SK-N-SH treated with all-trans-retinoic acid at 6 μM for 48 hours (cell line): ENCODE measurements around the gene GRIN3A.
"Not testable (repeated sequence)": the region's sequence is repeated elsewhere in the genome, so short reads cannot be mapped to it uniquely, and the experiment has no call there.

ENCODE experiments used
- ATAC-seq: fragments of 200-7000 bp; cut with Tn5 transposase; 3 replicates; pipeline ENCODE4 v1.9.1; 2020; ENCODE audit warnings: mild to moderate bottlenecking, moderate library complexity
- ARNTL ChIP-seq: fragments of 450-650 bp; formaldehyde crosslinking; IDR thresholded peaks from 2 replicates; pipeline ENCODE4 v1.5.0; 2020; ENCODE audit warnings: low read depth, mild to moderate bottlenecking, moderate library complexity, borderline replicate concordance
- BACH2 ChIP-seq: fragments of 250-450 bp; sonication (Bioruptor Pico); IDR thresholded peaks from 2 replicates; pipeline ENCODE4 v1.9.0; 2021; ENCODE audit warnings: mild to moderate bottlenecking, borderline replicate concordance
- CREB5 ChIP-seq: fragments of 250-450 bp; sonication (Bioruptor Pico); IDR thresholded peaks from 2 replicates; pipeline ENCODE4 v1.5.1; 2020; ENCODE audit warnings: low read depth, mild to moderate bottlenecking, moderate library complexity
- CSDC2 ChIP-seq: fragments of 250-450 bp; sonication (Bioruptor Pico); IDR thresholded peaks from 2 replicates; pipeline ENCODE4 v1.5.0; 2020; ENCODE audit warnings: mild to moderate bottlenecking, moderate library complexity
- GLIS3 ChIP-seq: fragments of 250-450 bp; sonication (Bioruptor Pico); IDR thresholded peaks from 2 replicates; pipeline ENCODE4 v1.5.0; 2020; ENCODE audit warnings: mild to moderate bottlenecking, moderate library complexity
- ISL1 ChIP-seq: fragments of 250-450 bp; sonication (Bioruptor Pico); IDR thresholded peaks from 2 replicates; pipeline ENCODE4 v2.1.2; 2022; ENCODE audit warnings: mild to moderate bottlenecking, moderate library complexity
- OSR1 ChIP-seq: fragments of 250-450 bp; sonication (Bioruptor Pico); IDR thresholded peaks from 2 replicates; pipeline ENCODE4 v1.8.0; 2022; ENCODE audit warnings: moderate library complexity, mild to moderate bottlenecking, inconsistent platforms
- POU6F1 ChIP-seq: fragments of 250-450 bp; sonication (Bioruptor Pico); IDR thresholded peaks from 2 replicates; pipeline ENCODE4 v1.8.0; 2021; ENCODE audit warnings: low read depth, mild to moderate bottlenecking, moderate library complexity, borderline replicate concordance
- PPARA ChIP-seq: fragments of 250-450 bp; sonication (Bioruptor Pico); IDR thresholded peaks from 2 replicates; pipeline ENCODE4 v1.5.0; 2020; ENCODE audit warnings: mild to moderate bottlenecking, borderline replicate concordance
- RARB ChIP-seq: fragments of 250-450 bp; sonication (Bioruptor Pico); IDR thresholded peaks from 2 replicates; pipeline ENCODE4 v1.8.0; 2021; ENCODE audit warnings: mild to moderate bottlenecking, moderate library complexity
- SNAI2 ChIP-seq: fragments of 250-450 bp; sonication (Bioruptor Pico); IDR thresholded peaks from 2 replicates; pipeline ENCODE4 v1.5.0; 2020; ENCODE audit warnings: mild to moderate bottlenecking, moderate library complexity
- TCF4 ChIP-seq: fragments of 250-450 bp; sonication (Bioruptor Pico); IDR thresholded peaks from 2 replicates; pipeline ENCODE4 v1.8.0; 2021; ENCODE audit warnings: mild to moderate bottlenecking, moderate library complexity, borderline replicate concordance
- TOX ChIP-seq: fragments of 250-450 bp; sonication (Bioruptor Pico); IDR thresholded peaks from 2 replicates; pipeline ENCODE4 v1.8.0; 2021; ENCODE audit warnings: mild to moderate bottlenecking, moderate library complexity, borderline replicate concordance
- TSHZ2 ChIP-seq: fragments of 250-450 bp; sonication (Bioruptor Pico); IDR thresholded peaks from 2 replicates; pipeline ENCODE4 v1.5.0; 2020; ENCODE audit warnings: mild to moderate bottlenecking, moderate library complexity
- ZC3H10 ChIP-seq: fragments of 250-450 bp; sonication (Bioruptor Pico); IDR thresholded peaks from 2 replicates; pipeline ENCODE4 v1.5.1; 2021; ENCODE audit warnings: mild to moderate bottlenecking, moderate library complexity
- ZFP3 ChIP-seq: fragments of 250-450 bp; sonication (Bioruptor Pico); IDR thresholded peaks from 2 replicates; pipeline ENCODE4 v1.5.0; 2020; ENCODE audit warnings: mild to moderate bottlenecking, moderate library complexity
- ZNF565 ChIP-seq: fragments of 450-650 bp; formaldehyde crosslinking; conservative IDR thresholded peaks from 2 replicates; pipeline ENCODE4 v1.5.0; 2020; ENCODE audit warnings: low read depth, mild to moderate bottlenecking, moderate library complexity

Gene GRIN3A

GRCh38 chr9:101731429-101731828 is 7.0 kb downstream of the GRIN3A start:
- TF ChIP-seq CREB5 (CRISPR knock-in tag) (no peak), OSR1 (no peak), ZC3H10 (CRISPR knock-in tag) (no peak), CSDC2 (CRISPR knock-in tag) (no peak), ZFP3 (CRISPR knock-in tag) (no peak), PPARA (CRISPR knock-in tag) (no peak), GLIS3 (no peak), ARNTL (CRISPR knock-in tag) (no peak), TOX (CRISPR knock-in tag) (no peak), TSHZ2 (CRISPR knock-in tag) (no peak)
- no peak for ATAC-seq

GRCh38 chr9:101727612-101728524 is 10.6 kb downstream of the GRIN3A start:
- no peak for TF ChIP-seq RARB (CRISPR knock-in tag)
- no peak for TF ChIP-seq CSDC2 (CRISPR knock-in tag)
- TF ChIP-seq BACH2, result no peak
- no peak for TF ChIP-seq TCF4
- TF ChIP-seq SNAI2 (CRISPR knock-in tag), result no peak
- TF ChIP-seq POU6F1 (CRISPR knock-in tag), result no peak
- no peak for TF ChIP-seq ISL1
- TF ChIP-seq ZNF565 (CRISPR knock-in tag), result no peak
- ATAC-seq, result peak; percentile 80

GRCh38 chr9:101724271-101724670 is 14.2 kb downstream of the GRIN3A start:
- not testable (repeated sequence) for ATAC-seq

GRCh38 chr9:101718192-101718591 is 20.3 kb downstream of the GRIN3A start:
- TF ChIP-seq POU6F1 (CRISPR knock-in tag) (no peak), ARNTL (CRISPR knock-in tag) (no peak), TSHZ2 (CRISPR knock-in tag) (no peak), ZFP3 (CRISPR knock-in tag) (no peak), ISL1 (no peak)
- no peak for ATAC-seq
